ENCODE measurements around the gene TMBIM1. TPM values are rescaled to one million over a fixed set of nuclear protein-coding genes. Genes with fewer than 3 reads are reported as not detected.
A peak's percentile ranks its signal among the peaks of the same experiment; 100 is the strongest.
"Not testable (repeated sequence)": the region's sequence is repeated elsewhere in the genome, so short reads cannot be mapped to it uniquely, and the experiment has no call there.

TMBIM1 gene
- polyA plus RNA-seq, 1 donor from 2014 or later: 147 TPM

DNA sequence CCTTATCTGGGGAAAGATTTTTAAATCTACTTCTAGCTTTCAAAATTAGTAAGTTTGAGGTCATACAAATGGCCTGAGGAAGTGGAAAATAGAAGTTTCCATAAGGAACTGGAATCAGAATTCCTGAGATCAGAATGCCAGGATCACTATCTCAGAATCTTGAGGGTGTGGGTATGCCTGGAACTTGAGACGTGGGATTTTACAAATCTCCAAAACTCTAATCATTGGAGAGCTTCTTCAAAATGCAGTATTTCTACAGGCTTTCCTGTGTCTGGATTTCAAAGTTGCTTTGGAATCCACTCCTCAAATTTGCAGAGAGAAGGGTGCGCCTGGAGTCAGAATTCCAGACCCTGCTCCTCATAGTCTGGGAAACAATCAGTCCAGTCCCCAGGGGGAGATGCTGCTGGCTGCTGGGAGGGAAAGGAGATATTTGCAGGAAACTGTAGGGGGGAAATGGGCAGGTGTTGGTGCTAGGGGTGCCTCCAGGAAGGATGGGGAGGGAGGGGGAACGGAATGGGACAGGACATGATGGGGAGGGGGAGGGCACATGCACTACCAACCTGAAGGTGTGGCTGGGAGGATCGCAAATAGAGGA lies 33.4 kb upstream of the TMBIM1 start:
- peak overlapping the region in 1 of 3 donors; percentile 76 for H3K27ac Mint-ChIP-seq

DNA sequence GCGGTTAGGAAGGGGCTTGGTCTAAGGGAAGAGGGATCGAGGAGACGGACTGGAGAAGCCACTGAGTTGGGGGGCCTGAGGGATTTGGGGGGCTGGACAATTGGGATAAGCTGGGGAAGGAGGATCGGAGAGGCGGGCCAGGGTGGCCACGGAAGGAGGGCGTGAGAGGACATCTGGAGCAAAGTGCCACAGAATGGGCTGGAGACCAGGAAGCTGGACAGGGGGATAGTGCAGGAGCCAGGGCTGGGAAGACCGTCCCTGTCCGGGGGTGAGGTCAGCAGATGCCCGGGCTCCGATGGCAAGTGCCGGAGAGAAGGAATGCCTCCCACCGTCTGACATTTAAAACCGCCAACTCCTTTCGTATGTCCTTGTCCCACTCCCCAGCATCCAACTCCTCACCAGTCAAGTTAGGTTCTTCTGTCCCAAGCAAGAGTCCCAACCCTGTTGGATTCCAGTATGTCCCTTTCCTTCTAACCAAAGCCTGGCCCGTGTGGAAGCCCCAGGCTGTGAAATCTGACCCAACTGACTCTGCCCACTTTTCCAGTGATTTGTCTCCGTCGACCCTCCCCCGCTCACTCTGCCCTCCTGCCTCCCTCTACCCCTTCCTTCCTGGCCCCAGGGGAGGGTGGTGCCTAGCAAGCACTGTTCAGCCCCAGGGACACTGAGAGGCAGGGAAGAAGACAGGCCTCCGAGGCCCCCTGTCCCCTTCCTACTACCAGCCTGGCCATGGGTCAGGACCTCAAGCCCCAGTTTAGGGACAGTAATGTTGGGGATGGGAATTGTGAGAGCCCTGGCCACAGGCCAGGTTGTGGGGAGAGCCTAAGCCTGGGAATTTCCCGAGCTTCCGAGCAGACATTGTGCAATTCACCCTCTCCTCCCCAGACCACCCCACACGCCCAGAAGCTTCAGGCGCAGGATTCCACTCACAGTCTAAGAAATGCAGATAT lies 31.5 kb upstream of the TMBIM1 start:
- Mint-ChIP-seq H3K4me3 (peak overlapping the region; percentile 85 to 90 (median 88)), H3K9me3 (no peaks in the 10 kb centered on the region), H3K4me1 (peaks cover 9 to 32% (median 32%) of the 10 kb centered on the region in 3 donors), H3K27me3 (no peaks in the 10 kb centered on the region), H3K27ac (peak overlapping the region in 1 of 3 donors; percentile 85), H3K36me3 (no peaks in the 10 kb centered on the region)

More for the DNA sequence above, 33.4 kb upstream of the TMBIM1 start:
- Mint-ChIP-seq H3K9me3 (no peaks in the 10 kb centered on the region), H3K36me3 (no peaks in the 10 kb centered on the region), H3K4me3 (peak overlapping the region in 2 of 4 donors; percentile 38 to 47), H3K27me3 (peaks cover 5% of the 10 kb centered on the region), H3K4me1 (peaks cover 24 to 44% (median 40%) of the 10 kb centered on the region in 3 donors)

DNA sequence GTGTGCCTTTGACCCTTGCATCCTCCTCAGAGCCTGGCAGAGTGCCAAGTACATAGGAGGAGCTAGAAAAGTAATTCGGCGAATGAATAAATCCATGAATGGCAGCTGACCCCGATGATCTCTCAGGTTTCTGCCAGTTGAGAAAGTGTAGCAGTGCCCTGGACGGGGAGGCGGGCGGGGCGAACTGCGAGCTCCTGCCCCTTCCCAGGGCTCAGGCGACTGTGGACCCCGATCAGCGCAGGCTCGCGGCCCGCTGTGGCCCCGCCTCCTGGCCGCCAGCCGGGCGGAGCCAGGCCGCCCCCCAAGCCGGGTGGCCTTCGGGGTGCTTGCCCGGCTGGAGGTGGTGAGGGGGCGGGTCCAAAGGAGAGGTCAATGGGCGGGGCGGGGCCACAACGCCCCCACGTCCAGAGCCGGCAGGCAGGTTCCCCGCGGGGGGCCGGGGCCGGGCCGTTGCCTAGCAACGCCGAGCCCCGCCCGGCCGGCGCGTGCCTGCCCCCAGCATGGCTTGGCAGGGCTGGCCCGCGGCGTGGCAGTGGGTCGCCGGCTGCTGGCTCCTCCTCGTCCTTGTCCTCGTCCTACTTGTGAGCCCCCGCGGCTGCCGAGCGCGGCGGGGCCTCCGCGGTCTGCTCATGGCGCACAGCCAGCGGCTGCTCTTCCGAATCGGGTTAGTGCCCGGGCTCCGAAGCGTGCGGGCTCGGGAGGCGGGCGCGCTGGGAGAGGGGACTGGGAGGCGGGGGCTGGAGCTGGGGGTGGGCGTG lies 30.6 kb upstream of the TMBIM1 start:
- Mint-ChIP-seq H3K27ac (peak overlapping the region in 1 of 3 donors; percentile 90), H3K4me3 (peak overlapping the region; percentile 85 to 90 (median 88)), H3K4me1 (peaks cover 9 to 30% (median 29%) of the 10 kb centered on the region in 3 donors), H3K36me3 (no peaks in the 10 kb centered on the region), H3K9me3 (no peaks in the 10 kb centered on the region), H3K27me3 (no peaks in the 10 kb centered on the region)

DNA sequence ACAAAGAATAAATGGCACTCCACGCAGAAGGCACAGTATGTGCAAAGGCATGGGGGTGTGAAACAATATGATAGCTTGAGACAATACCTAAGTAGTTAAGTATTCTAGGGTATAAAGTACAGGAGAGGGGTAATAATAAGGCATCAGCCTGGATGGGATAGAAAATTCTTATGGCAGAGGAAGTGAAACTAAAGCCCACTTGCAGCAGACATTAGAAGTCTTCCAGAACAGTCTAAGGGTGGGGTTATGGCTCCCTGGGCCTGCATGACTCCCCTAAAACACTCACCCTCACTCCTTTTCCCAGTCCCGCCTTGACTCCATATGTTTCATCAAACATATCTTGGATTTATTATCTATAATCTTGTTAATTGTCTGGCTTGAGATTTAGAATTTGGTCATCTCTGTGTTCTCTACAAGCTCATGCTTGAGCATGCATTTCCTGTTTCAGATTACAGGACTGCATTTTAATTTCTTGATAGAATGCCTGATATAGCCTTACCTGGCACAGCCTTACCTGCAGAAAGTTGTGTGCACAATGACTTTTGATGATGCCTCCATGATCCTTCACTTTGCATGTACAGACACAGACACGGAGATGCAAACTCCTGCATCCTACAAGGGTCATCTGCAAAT lies 28.5 kb upstream of the TMBIM1 start:
- Mint-ChIP-seq H3K27me3 (peaks cover 3% of the 10 kb centered on the region), H3K27ac (peak overlapping the region in 1 of 3 donors; percentile 25), H3K4me1 (peaks cover 12 to 30% (median 28%) of the 10 kb centered on the region in 3 donors), H3K4me3 (peak overlapping the region in 3 of 4 donors; percentile 54 to 76 (median 64)), H3K36me3 (no peaks in the 10 kb centered on the region), H3K9me3 (no peaks in the 10 kb centered on the region)

DNA sequence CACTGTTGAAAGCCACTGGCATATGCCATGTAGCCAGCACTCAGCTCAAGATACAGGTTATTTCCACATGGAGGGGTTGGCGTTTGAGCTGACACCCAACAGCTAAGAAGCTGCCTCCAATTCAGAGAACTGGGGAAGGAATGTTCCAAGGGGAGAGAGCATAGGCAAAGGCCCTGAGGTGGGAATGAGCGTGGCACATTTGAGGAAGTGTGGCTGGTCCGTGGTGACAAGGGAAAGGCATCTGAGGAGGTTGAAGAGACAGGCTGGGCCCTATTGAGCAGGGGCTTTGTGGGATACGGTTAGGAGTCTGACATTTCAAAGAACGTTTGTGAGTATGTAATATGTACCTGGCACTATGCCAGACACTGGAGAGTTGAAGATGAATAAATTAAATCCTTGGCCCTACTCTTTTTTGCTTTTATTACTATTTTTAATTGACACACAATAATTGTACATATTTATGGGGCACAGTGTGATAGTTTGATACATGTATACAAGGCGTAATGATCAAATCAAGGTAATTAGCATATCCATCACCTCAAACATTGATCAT lies 27.6 kb upstream of the TMBIM1 start:
- H3K27me3 Mint-ChIP-seq: peaks cover 3% of the 10 kb centered on the region
- H3K9me3 Mint-ChIP-seq: no peaks in the 10 kb centered on the region
- H3K36me3 Mint-ChIP-seq: no peaks in the 10 kb centered on the region
- H3K4me3 Mint-ChIP-seq: peak overlapping the region in 2 of 4 donors; percentile 36 to 48
- H3K27ac Mint-ChIP-seq: no peak overlapping the region
- H3K4me1 Mint-ChIP-seq: peaks cover 12 to 30% (median 28%) of the 10 kb centered on the region in 3 donors

DNA sequence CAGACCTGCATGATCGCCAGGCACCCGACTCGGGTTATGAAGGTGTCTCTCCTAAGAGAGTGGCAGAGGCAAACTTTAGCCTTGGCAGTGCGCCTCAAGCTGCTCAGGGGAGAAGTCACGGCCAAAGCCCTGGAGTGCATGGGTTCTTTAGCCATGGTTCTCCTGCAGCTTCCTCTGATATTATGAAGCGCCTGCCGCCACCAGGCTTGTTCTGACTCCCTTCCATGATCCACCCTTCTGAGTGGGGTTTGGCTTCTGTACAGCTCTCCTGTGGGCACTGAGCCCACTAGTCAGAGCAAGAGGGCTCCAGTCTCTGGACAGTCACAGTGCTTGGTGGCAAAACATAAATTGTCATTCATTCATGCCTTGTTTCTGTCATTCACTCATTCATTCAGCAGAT lies 25.9 kb upstream of the TMBIM1 start:
- H3K36me3 Mint-ChIP-seq: no peaks in the 10 kb centered on the region
- H3K27ac Mint-ChIP-seq: no peak overlapping the region
- peaks cover 3% of the 10 kb centered on the region for H3K27me3 Mint-ChIP-seq
- H3K9me3 Mint-ChIP-seq: no peaks in the 10 kb centered on the region
- peaks cover 12 to 26% (median 22%) of the 10 kb centered on the region in 3 donors for H3K4me1 Mint-ChIP-seq
- no peak overlapping the region for H3K4me3 Mint-ChIP-seq

DNA sequence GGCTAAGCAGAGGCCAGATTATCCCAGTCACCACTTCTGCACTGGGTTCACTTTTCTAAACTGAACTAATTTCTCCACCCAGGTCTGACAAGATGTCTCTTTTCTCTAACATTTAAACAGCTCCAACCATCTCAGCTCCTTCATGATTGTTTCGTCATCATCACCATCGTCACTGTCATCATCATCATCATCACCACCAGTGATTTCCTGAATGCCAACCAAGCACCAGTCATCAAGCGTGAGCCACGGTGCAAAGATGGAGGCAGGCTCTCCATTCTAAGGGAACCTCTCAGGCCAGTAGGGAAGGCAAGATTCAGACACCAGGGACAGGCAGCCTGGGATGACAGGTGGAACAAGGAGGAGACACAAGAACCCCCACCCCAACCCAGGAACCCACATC lies 25.5 kb upstream of the TMBIM1 start:
- Mint-ChIP-seq H3K27me3 (peaks cover 3% of the 10 kb centered on the region), H3K27ac (no peak overlapping the region), H3K4me3 (no peak overlapping the region), H3K36me3 (no peaks in the 10 kb centered on the region), H3K9me3 (no peaks in the 10 kb centered on the region), H3K4me1 (peaks cover 12 to 26% (median 22%) of the 10 kb centered on the region in 3 donors)

DNA sequence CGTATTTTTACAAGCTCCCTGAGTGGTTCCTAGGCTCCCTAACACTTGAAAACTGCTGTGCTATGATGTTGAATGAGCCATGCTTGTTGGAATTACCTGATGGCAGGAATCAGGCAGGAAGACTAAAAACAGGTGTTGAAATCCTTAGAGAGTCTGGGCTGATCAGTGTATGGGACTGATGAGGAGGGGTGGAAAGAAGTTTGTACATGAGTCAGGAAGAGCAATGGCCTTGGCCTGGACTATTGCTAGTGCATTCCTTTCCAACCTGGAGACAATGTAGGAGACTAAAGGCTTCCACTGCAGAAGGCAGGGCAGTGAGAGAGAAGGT lies 25.0 kb upstream of the TMBIM1 start:
- Mint-ChIP-seq H3K9me3 (no peaks in the 10 kb centered on the region), H3K36me3 (peaks cover under 1% of the 10 kb centered on the region), H3K4me3 (no peak overlapping the region), H3K4me1 (peaks cover 9 to 21% (median 18%) of the 10 kb centered on the region in 3 donors), H3K27me3 (peaks cover 3% of the 10 kb centered on the region), H3K27ac (no peak overlapping the region)

DNA sequence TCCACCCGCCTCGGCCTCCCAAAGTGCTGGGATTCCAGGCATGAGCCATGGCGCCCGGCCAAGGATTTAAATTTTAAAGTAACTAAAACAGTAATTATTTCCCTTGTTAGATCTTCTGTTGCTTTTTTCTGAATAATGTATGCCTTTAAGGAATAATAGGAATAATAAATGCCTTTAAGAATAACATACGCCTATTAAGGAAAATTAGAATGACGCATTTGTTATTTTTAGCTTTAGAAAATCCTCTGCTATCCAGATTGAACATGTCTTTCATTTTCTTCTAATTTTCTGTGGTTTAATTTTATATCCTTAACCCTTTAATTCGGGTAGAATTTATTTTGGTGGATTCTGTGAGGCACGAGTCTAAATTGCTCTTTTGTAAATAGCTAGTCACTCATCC lies 23.1 kb upstream of the TMBIM1 start:
- Mint-ChIP-seq H3K27me3 (peaks cover 3% of the 10 kb centered on the region), H3K36me3 (peaks cover 2% of the 10 kb centered on the region), H3K4me1 (peaks cover 6 to 8% (median 6%) of the 10 kb centered on the region in 3 donors), H3K4me3 (no peak overlapping the region), H3K9me3 (no peaks in the 10 kb centered on the region), H3K27ac (no peak overlapping the region)

DNA sequence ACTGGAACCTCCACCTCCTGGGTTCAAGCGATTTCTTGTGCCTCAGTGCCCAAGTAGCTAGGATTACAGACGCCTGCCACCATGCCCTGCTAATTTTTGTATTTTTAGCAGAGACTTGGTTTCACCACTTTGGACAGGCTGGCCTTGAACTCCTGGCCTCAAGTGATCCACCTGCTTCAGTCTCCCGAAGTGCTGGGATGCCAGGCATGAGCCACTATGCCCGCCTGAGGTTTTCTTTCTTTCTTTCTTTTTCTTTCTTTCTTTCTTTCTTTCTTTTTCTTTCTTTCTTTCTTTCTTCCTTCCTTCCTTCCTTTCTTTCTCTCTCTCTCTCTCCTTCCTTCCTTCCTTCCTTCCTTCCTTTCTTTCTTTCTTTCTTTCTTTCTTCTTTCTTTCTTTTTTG lies 22.5 kb upstream of the TMBIM1 start:
- H3K27ac Mint-ChIP-seq, H3K36me3 Mint-ChIP-seq, H3K27me3 Mint-ChIP-seq, H3K9me3 Mint-ChIP-seq, H3K4me3 Mint-ChIP-seq, H3K4me1 Mint-ChIP-seq: not testable (repeated sequence)

DNA sequence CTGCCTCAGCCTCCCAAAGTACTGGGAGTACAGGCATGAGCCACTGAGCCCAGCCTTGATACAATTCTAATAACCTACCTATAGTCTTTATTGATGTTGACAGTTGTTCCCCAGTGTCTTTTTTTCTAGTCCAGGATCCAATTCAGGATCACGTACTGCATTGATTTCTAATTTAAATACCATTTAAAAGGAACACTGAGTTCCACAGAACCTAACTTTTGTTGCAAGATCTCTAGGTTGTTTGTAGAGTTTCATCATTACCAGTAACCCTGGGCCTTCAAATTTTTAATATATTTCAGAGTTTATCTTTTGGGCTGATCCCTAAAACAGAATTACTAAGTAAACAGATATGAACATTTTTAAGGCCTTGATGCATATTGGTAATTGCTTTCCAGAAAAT lies 21.1 kb upstream of the TMBIM1 start:
- Mint-ChIP-seq H3K9me3 (no peaks in the 10 kb centered on the region), H3K27me3 (peaks cover 3% of the 10 kb centered on the region), H3K36me3 (peaks cover 2% of the 10 kb centered on the region), H3K27ac (no peak overlapping the region), H3K4me1 (peaks cover 0 to 4% (median 3%) of the 10 kb centered on the region in 3 donors), H3K4me3 (no peak overlapping the region)

DNA sequence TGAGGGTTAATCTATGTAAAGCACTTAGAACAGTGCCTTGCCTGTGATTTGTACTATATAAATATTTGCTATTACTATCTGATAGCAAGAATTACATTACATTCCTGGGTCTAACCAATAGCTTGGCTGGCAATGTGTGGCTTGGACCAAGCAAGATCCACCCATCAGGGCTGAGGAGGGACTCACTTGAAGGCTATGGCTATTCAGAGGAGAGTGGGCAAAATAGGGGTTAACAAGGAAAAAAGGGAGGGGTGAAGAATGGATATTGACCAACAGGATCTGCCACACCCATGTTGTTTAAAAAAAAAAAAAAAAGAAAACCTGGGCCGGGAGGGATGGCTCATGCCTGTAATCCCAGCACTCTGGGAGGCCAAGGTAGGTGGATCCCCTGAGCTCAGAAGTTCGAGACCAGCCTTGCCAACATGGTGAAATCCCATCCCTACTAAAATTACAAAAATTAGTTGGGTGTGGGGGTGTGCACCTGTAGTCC lies 20.0 kb upstream of the TMBIM1 start:
- Mint-ChIP-seq H3K36me3 (peaks cover 2% of the 10 kb centered on the region), H3K9me3 (no peaks in the 10 kb centered on the region), H3K4me3 (no peak overlapping the region), H3K27ac (no peak overlapping the region), H3K4me1 (peaks cover 0 to 4% (median 2%) of the 10 kb centered on the region in 3 donors), H3K27me3 (peaks cover 3% of the 10 kb centered on the region)

DNA sequence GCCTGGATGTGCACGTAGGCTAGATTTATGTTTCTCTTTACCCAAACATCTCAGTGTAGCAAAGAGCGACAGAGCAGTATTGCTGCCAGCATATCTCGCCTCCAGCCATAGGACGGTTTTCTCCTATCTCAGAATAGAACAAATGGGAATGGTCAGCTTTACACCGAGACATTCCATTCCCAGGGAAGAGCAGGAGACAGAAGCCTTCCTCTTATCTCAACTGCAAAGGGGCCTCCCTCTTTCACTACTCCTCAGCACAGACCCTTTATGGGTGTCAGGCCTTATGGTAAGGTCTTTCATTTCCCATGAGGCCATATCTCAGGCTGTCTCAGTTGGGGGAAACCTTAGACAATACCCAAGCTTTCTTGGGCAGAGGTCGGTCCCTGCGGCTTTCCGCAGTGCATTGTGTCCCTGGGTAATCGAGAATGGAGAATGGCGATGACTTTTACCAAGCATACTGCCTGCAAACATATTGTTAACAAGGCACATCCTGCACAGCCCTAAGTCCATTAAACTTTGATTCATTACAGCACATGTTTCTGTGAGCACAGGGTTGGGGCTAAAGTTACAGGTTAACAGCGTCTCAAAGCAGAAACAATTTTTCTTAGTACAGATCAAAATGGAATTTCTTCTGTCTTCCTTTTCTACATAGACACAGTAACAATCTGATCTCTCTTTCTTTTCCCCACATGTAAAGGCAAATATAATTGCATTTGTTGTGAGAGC lies 19.4 kb upstream of the TMBIM1 start:
- H3K4me3 Mint-ChIP-seq, H3K27me3 Mint-ChIP-seq, H3K27ac Mint-ChIP-seq: not testable (repeated sequence)

More for the DNA sequence above, 19.4 kb upstream of the TMBIM1 start:
- not testable (repeated sequence) for H3K9me3 Mint-ChIP-seq, H3K4me1 Mint-ChIP-seq, H3K36me3 Mint-ChIP-seq
